Measurements from ENCODE around the gene MGRN1.

- TF ChIP-seq CTCF (IDR thresholded peaks at IDR 0.05) = no peak
- TF ChIP-seq POLR2A (IDR thresholded peaks at IDR 0.05) = no peak
These were observed 35.0 kb downstream of the MGRN1 start for GRCh38 chr16:4659363-4660353.
